ENCODE measurements around the gene ZCCHC14.

- no peak for TF ChIP-seq ELF4 (CRISPR knock-in tag; IDR thresholded peaks at IDR 0.05; ENCODE audit: borderline replicate concordance)
- TF ChIP-seq CTCF (CRISPR knock-in tag; IDR thresholded peaks at IDR 0.05), result no peak
- no peak for TF ChIP-seq ATF3 (CRISPR knock-in tag; IDR thresholded peaks at IDR 0.05)
- TF ChIP-seq TAF1 (CRISPR knock-in tag; IDR thresholded peaks at IDR 0.05), result no peak
- TF ChIP-seq ZNF292 (CRISPR knock-in tag; IDR thresholded peaks at IDR 0.05; ENCODE audit: borderline replicate concordance, low read depth), result no peak
- no peak for TF ChIP-seq ZNF367 (CRISPR knock-in tag; IDR thresholded peaks at IDR 0.05; ENCODE audit: borderline replicate concordance)
- TF ChIP-seq MXI1 (IDR thresholded peaks at IDR 0.05; ENCODE audit: borderline replicate concordance, low read depth, low read length), result no peak
- no peak for TF ChIP-seq REPIN1 (CRISPR knock-in tag; IDR thresholded peaks at IDR 0.05; ENCODE audit: borderline replicate concordance, low read depth)
- no peak for TF ChIP-seq SMC3 (IDR thresholded peaks at IDR 0.05; ENCODE audit: low read length)
- no peak for TF ChIP-seq TCF12 (IDR thresholded peaks at IDR 0.05)
- TF ChIP-seq TCF12 (CRISPR knock-in tag; IDR thresholded peaks at IDR 0.05), result no peak
- TF ChIP-seq ZNF747 (CRISPR knock-in tag; IDR thresholded peaks at IDR 0.05; ENCODE audit: borderline replicate concordance), result no peak
Observed at GRCh38 chr16:87410530-87410929, 82.3 kb downstream of the ZCCHC14 start.

All from HepG2 (cell line).